T-helper 2 cell (primary cell): ENCODE data around the gene CCNI2.
A peak's percentile ranks its signal among the peaks of the same experiment; 100 is the strongest.

Source experiments
- DNase-seq, 5 experiments: peaks; one replicate each; pipeline versions ENCODE4 v3.0.0 to v3.0.0-alpha.2; 2012 to 2022

CCNI2 gene

GRCh38 chr5:132765311-132766019, 18.2 kb downstream of the CCNI2 start:
- no peak for DNase-seq

DNA sequence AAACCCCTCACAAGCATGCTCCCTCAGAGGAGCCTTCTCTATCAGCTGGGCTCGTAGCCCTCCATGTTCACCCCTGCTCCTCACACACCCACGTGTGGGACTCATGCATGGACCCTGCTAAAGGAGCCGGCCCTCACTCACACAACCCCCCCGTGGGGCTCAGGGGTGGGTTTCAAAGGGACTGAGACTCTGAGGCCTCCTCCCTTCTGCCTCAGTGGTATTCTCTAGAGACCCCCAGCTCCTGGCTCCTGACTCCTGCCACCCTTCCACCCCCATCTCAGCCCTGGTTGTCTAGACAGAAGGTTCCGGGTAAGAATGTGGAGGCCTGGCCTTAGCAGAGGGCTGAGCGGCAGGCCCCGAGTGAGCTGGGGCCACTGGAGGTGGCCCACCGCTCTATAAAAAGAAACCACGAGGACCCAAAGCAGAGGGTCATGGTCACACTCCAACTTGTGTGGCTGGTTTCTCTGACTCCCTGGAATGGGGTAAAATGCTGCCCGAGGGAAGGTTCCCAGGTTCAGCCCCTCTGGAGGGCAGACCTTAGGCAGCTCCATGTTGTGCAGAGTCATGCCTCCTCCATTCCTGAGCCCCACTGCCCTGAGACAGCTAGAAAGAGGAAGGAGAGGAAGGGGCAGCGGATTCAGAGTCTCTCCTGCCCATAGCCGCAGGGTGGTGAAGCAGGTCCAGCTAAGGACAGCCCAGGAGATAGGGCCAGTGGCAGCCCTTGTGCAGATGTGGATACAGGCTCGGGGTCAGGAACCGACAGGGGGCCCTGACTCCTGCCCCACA, 19.0 kb downstream of the CCNI2 start:
- DNase-seq, result no peak

- no peak for DNase-seq
Observed at GRCh38 chr5:132766806-132767055, 19.5 kb downstream of the CCNI2 start.

- no peak for DNase-seq
Observed at GRCh38 chr5:132767150-132767549, 19.9 kb downstream of the CCNI2 start.

DNA sequence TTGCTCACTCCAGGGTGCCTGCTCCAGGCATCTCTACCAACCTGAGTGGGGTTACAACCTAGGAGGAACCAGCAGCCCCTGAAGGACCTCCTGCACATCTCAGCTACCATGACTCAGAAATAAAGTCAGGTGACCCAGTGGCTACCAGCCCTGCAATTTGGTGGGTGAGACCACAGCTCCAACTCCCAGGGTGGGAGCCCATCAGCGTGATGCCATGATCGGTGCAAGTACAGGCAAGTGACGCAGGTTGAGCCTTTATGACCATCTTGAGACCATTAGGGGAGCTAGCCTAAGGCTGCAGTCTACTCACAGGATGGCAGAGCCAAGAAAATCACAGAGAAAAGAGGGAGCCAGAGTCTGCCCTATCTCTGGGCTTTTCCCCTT, 21.3 kb downstream of the CCNI2 start:
- DNase-seq, result no peak

DNA sequence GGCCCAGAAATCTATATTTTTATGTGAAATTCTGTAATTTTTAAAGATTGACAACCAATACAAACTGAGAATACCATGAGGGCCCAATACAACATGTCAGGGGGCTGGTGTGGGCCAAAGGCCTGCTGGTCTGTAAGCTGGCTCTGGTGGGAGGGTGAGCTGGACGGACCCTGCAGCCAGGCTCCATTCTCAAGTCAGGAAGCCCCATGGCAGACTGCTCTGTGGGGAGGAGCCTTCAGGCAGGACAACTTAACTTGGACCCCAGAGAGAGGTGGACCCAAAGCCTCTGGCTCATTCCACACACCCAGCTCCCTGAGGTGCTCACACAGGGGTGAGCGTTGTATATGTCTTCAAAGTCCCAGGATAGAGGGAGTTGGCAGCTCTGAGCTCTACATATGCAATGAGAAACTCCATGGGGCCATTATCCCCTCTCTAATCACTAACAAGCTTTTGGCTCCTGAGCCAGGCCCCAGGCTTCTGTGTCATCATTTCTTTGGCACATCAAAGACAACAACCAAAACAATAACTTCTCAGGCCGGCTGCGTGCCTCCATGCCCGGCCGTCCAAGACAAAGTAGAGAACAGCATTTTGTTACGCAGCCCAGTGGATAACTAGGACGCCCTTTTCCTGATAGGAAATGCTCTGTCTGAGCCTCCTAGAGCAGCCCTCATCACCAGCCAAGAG, 23.4 kb downstream of the CCNI2 start:
- no peak for DNase-seq

GRCh38 chr5:132771503-132771998, 24.3 kb downstream of the CCNI2 start:
- no peak for DNase-seq

- DNase-seq, result no peak
Observed at GRCh38 chr5:132772291-132773070, 25.3 kb downstream of the CCNI2 start.

DNA sequence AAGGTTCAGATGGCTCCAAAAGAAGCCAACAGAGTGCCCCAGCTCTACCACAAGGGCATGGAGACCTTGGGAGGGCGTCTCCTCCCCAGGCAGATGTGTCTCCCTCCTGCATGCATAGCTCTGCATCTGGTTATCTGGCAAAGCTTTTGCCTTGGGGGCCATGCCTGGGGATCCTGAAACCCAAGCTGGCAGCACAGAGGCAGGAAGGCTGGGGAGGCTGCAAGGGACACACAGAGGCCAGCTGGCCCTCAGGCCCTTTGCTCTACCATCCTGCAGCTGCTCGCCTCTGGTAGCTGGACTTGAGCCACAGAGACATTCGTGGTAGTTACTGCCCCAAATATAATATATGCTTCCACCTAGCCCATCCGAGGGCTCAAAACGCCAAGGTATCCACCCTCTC, 25.9 kb downstream of the CCNI2 start:
- DNase-seq, result no peak

- no peak for DNase-seq
Observed at GRCh38 chr5:132773601-132774355, 26.6 kb downstream of the CCNI2 start.

GRCh38 chr5:132774406-132774805, 27.2 kb downstream of the CCNI2 start:
- no peak for DNase-seq

GRCh38 chr5:132774896-132775295, 27.7 kb downstream of the CCNI2 start:
- no peak for DNase-seq

GRCh38 chr5:132775476-132775961, 28.3 kb downstream of the CCNI2 start:
- no peak for DNase-seq

DNA sequence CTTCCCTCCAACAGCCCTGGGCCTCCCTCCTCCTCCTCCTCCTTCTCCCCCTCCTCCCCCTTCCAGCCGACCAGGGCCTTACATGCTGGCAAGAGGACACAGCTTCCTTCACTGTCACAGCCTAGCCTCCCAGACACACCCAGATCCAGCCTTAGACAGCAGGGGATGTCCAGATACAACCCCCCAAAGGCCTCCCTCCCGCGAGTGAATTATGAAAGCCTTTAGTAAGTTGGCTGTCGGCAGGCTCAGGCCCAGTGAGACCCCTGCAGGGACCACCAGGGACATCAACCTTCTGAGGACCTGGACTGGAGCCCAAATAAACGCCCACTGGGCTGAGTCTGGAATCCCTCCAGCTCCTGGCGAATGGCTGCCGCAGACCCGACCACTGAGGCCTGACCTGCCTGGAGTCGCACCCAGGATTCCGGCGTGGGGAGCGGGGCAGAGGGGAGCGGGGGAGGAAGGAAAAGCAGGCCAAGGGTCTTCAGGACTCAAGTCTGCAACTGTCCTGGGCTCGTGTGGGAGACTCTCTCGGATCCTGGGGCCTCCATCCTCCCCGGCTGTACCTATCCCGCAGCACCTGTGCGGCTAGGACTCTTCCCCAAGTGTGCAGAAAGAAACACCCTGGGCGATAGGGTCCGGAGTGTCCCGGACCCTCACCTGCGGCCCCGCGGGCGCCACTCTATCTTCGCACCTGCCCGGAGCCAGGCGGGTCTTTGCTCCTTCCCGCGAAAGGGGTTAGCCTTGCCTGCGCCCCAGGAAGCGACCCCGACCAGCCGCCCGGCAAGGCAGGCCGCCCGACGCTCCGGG, 29.1 kb downstream of the CCNI2 start:
- DNase-seq, result peak in 1 of 5 experiments; percentile 8

- no peak for DNase-seq
Observed at GRCh38 chr5:132776938-132777208, 29.6 kb downstream of the CCNI2 start.

GRCh38 chr5:132777209-132778069, 30.2 kb downstream of the CCNI2 start, which contains the start of gene SEPTIN8:
Gene SEPTIN8, minus strand, starts transcription at chr5:132777239. Its CDS starts 102 bp downstream, at chr5:132777137.
- peak; percentile 11 to 45 (median 30) for DNase-seq

GRCh38 chr5:132778129-132778528, 30.9 kb downstream of the CCNI2 start:
- no peak for DNase-seq

DNA sequence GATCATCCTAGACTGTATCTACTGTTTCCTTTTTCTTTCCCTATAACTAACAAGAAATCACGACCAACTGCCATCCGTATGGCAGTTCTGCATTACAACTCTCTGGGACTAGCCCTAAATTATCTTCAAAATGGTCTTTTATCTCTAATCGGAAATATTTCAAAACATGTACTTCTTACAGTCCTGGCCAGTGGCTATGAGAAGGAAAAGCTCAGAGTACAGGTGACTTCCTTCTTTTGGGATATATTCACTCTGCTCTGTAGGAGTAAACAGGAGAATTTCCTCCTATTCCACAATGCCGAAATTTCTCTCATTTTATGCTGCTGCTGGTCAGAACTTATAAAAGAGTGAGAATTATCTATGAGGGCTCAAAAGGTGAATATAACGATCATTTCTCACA, 31.6 kb downstream of the CCNI2 start:
- DNase-seq, result no peak

DNA sequence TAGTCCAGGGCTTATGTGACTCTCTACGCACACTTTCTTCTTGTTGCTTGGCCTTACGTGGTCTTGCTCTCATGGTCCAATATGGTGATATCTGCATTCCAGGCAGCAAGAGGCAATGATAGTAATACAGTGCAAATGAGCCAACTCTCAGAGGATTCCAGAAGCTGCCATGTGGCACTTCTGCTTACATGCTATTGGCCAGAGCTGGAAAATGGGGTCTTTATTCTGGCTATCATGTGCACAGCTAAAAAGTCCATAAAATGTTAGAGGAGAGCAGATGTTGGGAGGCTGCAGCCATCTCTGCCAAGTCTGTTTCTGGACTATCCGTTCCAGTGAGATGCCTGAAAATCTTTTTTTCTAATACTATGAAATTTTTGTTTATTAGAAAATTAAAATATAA, 32.7 kb downstream of the CCNI2 start:
- DNase-seq, result no peak

- peak in 1 of 5 experiments; percentile 30 for DNase-seq
Observed at GRCh38 chr5:132780577-132780976, 33.4 kb downstream of the CCNI2 start.
